ENCODE data around the gene RSPO4. TPM values are rescaled to one million over a fixed set of nuclear protein-coding genes. Genes with fewer than 3 reads are reported as not detected.

Gene RSPO4
- total RNA-seq, 1 experiment from 2014 or later: not detected

- H3K4me1 ChIP-seq (ENCODE audit: insufficient read depth, low read length, poor library complexity, severe bottlenecking): no peaks in the 10 kb centered on the region
- no peak for TF ChIP-seq EZH2 (IDR thresholded peaks at IDR 0.05; ENCODE audit: borderline replicate concordance, low read depth, low read length, poor library complexity, severe bottlenecking)
- no peak for TF ChIP-seq CTCF (conservative IDR thresholded peaks at IDR 0.05; ENCODE audit: low read depth, low read length)
- no TSS peak for BruUV-seq (replicated peaks)
- H3K27ac ChIP-seq (ENCODE audit: low read depth, low read length, poor library complexity, severe bottlenecking): no peak overlapping the region
- no peaks in the 10 kb centered on the region for H3K9me3 ChIP-seq (ENCODE audit: low read depth, low read length, poor library complexity, severe bottlenecking)
- H3K36me3 ChIP-seq (ENCODE audit: insufficient read depth, low read length, poor library complexity, severe bottlenecking): no peaks in the 10 kb centered on the region
- peaks cover 4% of the 10 kb centered on the region for H3K27me3 ChIP-seq (replicated peaks; ENCODE audit: insufficient read depth, low read depth, low read length, poor library complexity)
- POLR2A ChIA-PET (ENCODE audit: low non-redundant PET): no interaction called here
- CTCF ChIA-PET: no interaction called here
- no peak overlapping the region for H3K4me3 ChIP-seq (ENCODE audit: low read depth, low read length, poor library complexity, severe bottlenecking)
- intact Hi-C loops (cut with micrococcal nuclease; ENCODE audit: unreplicated experiment): no loop called here
- DNase-seq (ENCODE audit: low spot score): no peak
Observed at GRCh38 chr20:910132-910869, 91.8 kb downstream of the RSPO4 start.

- no TSS peak for BruUV-seq (replicated peaks)
- H3K27me3 ChIP-seq (replicated peaks; ENCODE audit: insufficient read depth, low read depth, low read length, poor library complexity): peaks cover 4% of the 10 kb centered on the region
- no peak for TF ChIP-seq EZH2 (IDR thresholded peaks at IDR 0.05; ENCODE audit: borderline replicate concordance, low read depth, low read length, poor library complexity, severe bottlenecking)
- no peak for TF ChIP-seq CTCF (conservative IDR thresholded peaks at IDR 0.05; ENCODE audit: low read depth, low read length)
- no peaks in the 10 kb centered on the region for H3K9me3 ChIP-seq (ENCODE audit: low read depth, low read length, poor library complexity, severe bottlenecking)
- no peaks in the 10 kb centered on the region for H3K36me3 ChIP-seq (ENCODE audit: insufficient read depth, low read length, poor library complexity, severe bottlenecking)
- CTCF ChIA-PET: no interaction called here
- POLR2A ChIA-PET (ENCODE audit: low non-redundant PET): no interaction called here
- intact Hi-C loops (cut with micrococcal nuclease; ENCODE audit: unreplicated experiment): no loop called here
- H3K4me3 ChIP-seq (ENCODE audit: low read depth, low read length, poor library complexity, severe bottlenecking): no peak overlapping the region
- H3K27ac ChIP-seq (ENCODE audit: low read depth, low read length, poor library complexity, severe bottlenecking): no peak overlapping the region
- no peak for DNase-seq (ENCODE audit: low spot score)
- no peaks in the 10 kb centered on the region for H3K4me1 ChIP-seq (ENCODE audit: insufficient read depth, low read length, poor library complexity, severe bottlenecking)
Observed at GRCh38 chr20:909641-910040, 92.5 kb downstream of the RSPO4 start.

Other genes starting within 250 kb of the RSPO4 start
- not detected in 2 replicates for gene SLC52A3, start 233.8 kb downstream of the RSPO4 start, total RNA-seq (2021)
- 11.7 and 12.2 TPM in 2 replicates for gene FAM110A, start 168.6 kb downstream of the RSPO4 start, total RNA-seq (2021)
- not detected in 2 replicates for gene ANGPT4, start 86.0 kb downstream of the RSPO4 start, total RNA-seq (2021)
- gene PSMF1, start 116.3 kb upstream of the RSPO4 start, total RNA-seq (2021): 130 and 155 TPM in 2 replicates
- 0.31 TPM in 1 of 2 replicates, not detected in the other for gene TMEM74B, start 182.7 kb upstream of the RSPO4 start, total RNA-seq (2021)
- gene C20orf202, start 201.1 kb upstream of the RSPO4 start, total RNA-seq (2021): not detected in 2 replicates
- gene RAD21L1, start 223.7 kb upstream of the RSPO4 start, total RNA-seq (2021): not detected in 2 replicates